Memory B cell (primary cell): Measurements from ENCODE around the gene TLK1.

ENCODE experiments used
- ATAC-seq: fragments of 150-1000 bp; cut with Tn5 transposase; 2 replicates; pipeline ENCODE4 v1.10.0; 2021; ENCODE audit warnings: low read depth, mild to moderate bottlenecking, moderate library complexity
- DNase-seq, 2 donors: peaks; one replicate each; pipeline ENCODE4 v3.0.0; 2022; ENCODE audit warnings: low spot score in 2 of 2
- H3K27ac Mint-ChIP-seq: one replicate; pipeline ENCODE4 v1.8.0; 2022; ENCODE audit warnings: mild to moderate bottlenecking, moderate library complexity, mixed read lengths
- H3K27me3 Mint-ChIP-seq: one replicate; pipeline ENCODE4 v1.8.0; 2022; ENCODE audit warnings: mixed read lengths
- H3K36me3 Mint-ChIP-seq: one replicate; pipeline ENCODE4 v1.8.0; 2022; ENCODE audit warnings: mild to moderate bottlenecking, mixed read lengths
- H3K4me1 Mint-ChIP-seq: one replicate; pipeline ENCODE4 v1.8.0; 2022; ENCODE audit warnings: mixed read lengths
- H3K4me3 Mint-ChIP-seq: one replicate; pipeline ENCODE4 v1.8.0; 2022; ENCODE audit warnings: mild to moderate bottlenecking, moderate library complexity, mixed read lengths
- H3K9me3 Mint-ChIP-seq: one replicate; pipeline ENCODE4 v1.8.0; 2022; ENCODE audit warnings: mixed read lengths

Gene TLK1

DNA sequence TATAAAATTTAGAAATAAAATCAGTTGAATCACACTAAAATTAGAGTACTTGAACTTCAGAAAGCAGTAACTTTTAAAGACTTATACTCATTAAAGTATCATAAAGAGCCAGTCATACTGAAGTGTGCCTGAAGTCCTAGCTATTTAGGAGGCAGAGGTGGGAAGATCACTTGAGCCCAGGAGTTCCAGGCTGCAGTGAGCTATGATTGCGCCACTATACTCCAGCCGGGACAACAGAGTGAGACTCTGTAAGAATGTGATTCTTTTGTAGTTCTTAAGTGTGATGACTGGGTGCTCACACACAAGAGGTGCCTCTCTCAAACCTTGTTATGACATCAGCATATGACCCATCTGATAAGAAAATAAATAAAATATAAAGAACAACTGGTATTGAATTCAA lies 14.6 kb downstream of the TLK1 start:
- H3K4me1 Mint-ChIP-seq = peaks cover 69% of the 10 kb centered on the region
- H3K36me3 Mint-ChIP-seq = peaks cover 7% of the 10 kb centered on the region
- H3K27ac Mint-ChIP-seq = peak overlapping the region; percentile 49
- H3K27me3 Mint-ChIP-seq = no peaks in the 10 kb centered on the region
- no peak overlapping the region for H3K4me3 Mint-ChIP-seq
- H3K9me3 Mint-ChIP-seq = no peaks in the 10 kb centered on the region
- no peak for DNase-seq
- ATAC-seq = no peak

DNA sequence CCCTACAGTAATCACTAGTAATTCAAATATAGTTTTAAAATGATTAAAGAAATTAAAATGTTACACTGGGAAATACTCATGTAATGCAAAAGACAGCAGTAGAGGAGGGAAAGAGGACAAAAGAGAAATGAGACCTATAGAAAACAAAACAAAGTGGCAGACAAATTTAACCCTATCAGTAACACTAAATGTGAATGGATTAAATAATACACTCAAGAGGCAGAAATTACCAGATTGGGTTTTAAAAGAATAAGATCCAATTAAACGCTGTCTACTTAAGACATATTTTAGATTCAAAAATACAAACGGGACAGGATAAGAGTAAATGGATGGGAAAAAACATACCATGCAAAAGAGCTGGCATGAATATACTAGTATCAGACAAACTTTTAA lies 17.0 kb downstream of the TLK1 start:
- no peak overlapping the region for H3K27ac Mint-ChIP-seq
- ATAC-seq (no peak), DNase-seq (no peak)
- peak overlapping the region; percentile 2 for H3K4me3 Mint-ChIP-seq
- peaks cover 5% of the 10 kb centered on the region for H3K36me3 Mint-ChIP-seq
- H3K4me1 Mint-ChIP-seq = peaks cover 57% of the 10 kb centered on the region
- H3K9me3 Mint-ChIP-seq = no peaks in the 10 kb centered on the region
- H3K27me3 Mint-ChIP-seq = no peaks in the 10 kb centered on the region

DNA sequence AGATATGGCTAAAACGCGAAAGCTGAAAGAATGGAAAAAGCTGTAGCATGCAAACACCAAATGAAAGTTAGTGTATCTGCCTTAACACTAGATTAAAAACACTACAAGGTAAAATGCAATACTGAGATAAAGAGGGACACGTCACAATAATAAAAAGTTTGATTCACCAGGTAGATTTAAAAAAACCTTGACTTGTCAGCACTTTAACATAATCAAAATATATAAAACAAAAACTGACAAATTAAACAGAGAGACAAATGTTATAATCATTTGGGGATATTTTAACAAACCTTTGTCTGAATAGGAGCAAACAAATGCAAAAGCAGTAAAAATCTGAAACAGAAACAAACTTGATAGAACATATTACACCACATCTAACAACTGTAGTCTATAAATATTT lies 18.3 kb downstream of the TLK1 start:
- no peak for ATAC-seq
- H3K4me3 Mint-ChIP-seq = no peak overlapping the region

DNA sequence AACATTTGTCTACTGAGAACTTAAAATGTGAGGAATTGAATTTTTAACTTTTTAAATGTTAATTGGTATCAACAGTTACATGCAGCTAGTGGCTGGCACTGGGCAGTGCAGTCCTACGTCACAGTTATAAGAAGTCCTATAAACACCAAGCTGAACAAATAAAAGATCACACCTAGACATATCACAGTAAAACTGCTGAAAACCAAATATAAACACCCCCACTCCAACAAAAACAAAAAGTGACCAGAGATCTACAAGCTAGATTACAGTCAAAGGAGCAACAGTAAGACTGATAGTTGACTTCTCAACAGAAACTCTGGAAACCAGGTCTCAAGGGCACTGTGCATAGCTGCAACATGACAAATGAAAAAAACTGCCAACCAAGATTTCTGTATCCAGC lies 19.4 kb downstream of the TLK1 start:
- Mint-ChIP-seq H3K9me3 (no peaks in the 10 kb centered on the region), H3K4me1 (peaks cover 38% of the 10 kb centered on the region), H3K4me3 (peak overlapping the region; percentile 16), H3K36me3 (peaks cover 5% of the 10 kb centered on the region), H3K27me3 (no peaks in the 10 kb centered on the region), H3K27ac (peak overlapping the region; percentile 79)
- ATAC-seq = no peak
- DNase-seq = no peak

More for the DNA sequence above, 18.3 kb downstream of the TLK1 start:
- Mint-ChIP-seq H3K36me3 (peaks cover 5% of the 10 kb centered on the region), H3K9me3 (no peaks in the 10 kb centered on the region), H3K27me3 (no peaks in the 10 kb centered on the region), H3K4me1 (peaks cover 47% of the 10 kb centered on the region), H3K27ac (peak overlapping the region; percentile 35)
- DNase-seq = no peak

DNA sequence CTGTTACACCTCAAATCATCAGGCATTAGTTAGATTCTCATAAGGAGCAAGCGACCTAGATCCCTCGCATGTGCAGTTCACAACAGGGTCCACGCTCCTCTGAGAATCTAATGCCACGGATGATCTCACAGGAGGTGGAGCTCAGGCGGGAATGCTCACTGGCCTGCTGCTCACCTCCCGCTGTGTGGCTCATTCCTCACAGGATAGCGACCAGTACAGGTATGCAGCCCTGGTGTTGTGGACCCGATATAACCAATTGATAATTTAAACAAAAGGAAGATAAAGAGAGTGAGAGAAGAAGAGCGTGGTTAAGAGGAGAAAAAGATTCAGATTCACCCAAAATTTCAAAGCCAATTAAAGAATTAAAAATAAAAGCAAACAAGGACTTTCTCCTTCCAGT lies 20.8 kb downstream of the TLK1 start:
- H3K9me3 Mint-ChIP-seq = no peaks in the 10 kb centered on the region
- peak overlapping the region; percentile 30 for H3K4me3 Mint-ChIP-seq
- ATAC-seq (no peak), DNase-seq (no peak)
- H3K27ac Mint-ChIP-seq = no peak overlapping the region
- peaks cover 3% of the 10 kb centered on the region for H3K36me3 Mint-ChIP-seq
- no peaks in the 10 kb centered on the region for H3K27me3 Mint-ChIP-seq
- peaks cover 42% of the 10 kb centered on the region for H3K4me1 Mint-ChIP-seq

DNA sequence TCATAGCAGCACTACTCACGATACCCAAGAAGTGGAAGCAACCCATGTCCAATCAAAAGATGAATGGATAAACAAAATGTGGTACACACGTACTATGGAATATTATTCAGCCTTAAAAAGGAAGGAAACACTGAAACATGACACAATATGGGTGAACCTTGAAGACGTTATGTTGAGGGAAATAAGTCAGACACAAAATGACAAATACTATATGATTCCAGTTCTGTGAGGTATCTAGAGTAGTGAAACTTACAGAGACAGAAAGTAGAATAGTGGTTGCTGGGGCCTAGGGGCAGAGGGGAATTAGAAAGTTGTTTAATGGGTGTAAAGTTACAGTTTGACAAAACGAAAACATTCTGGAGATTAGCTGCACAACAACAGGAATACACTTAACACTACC lies 24.7 kb downstream of the TLK1 start:
- Mint-ChIP-seq H3K36me3 (peaks cover 4% of the 10 kb centered on the region), H3K27ac (peak overlapping the region; percentile 25), H3K4me1 (peaks cover 32% of the 10 kb centered on the region), H3K4me3 (peak overlapping the region; percentile 15), H3K9me3 (no peaks in the 10 kb centered on the region), H3K27me3 (no peaks in the 10 kb centered on the region)
- ATAC-seq (no peak), DNase-seq (no peak)

DNA sequence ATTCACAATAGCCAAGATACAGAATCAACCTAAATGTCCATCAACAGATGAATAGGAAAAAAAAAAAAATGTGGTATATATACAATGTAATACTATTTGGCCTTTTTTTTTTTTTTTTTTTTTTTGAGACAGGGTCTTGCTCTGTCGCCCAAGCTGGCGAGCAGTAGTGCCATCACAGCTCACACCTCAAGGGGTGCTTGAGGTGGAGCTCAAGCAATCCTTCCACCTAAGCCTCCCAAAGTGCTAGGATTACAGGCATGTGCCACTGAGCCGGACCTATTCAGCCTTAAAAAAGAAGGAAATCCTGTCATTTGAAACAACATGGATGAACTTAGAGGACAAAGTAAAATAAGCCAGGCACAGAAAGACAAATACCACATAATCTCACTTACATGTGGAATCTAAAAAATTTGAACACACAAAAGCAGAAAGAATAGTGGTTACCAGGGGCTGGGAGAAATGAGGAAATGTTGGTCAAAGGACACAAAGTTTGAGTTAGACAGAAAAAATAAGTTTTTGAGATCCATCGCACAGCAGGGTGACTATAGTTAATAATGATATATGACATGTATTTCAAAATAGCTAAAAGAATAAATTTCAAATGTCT lies 26.0 kb downstream of the TLK1 start:
- Mint-ChIP-seq H3K4me3 (no peak overlapping the region), H3K9me3 (no peaks in the 10 kb centered on the region), H3K27ac (peak overlapping the region; percentile 59), H3K4me1 (peaks cover 36% of the 10 kb centered on the region), H3K36me3 (peaks cover 4% of the 10 kb centered on the region), H3K27me3 (no peaks in the 10 kb centered on the region)
- ATAC-seq (no peak), DNase-seq (no peak)

DNA sequence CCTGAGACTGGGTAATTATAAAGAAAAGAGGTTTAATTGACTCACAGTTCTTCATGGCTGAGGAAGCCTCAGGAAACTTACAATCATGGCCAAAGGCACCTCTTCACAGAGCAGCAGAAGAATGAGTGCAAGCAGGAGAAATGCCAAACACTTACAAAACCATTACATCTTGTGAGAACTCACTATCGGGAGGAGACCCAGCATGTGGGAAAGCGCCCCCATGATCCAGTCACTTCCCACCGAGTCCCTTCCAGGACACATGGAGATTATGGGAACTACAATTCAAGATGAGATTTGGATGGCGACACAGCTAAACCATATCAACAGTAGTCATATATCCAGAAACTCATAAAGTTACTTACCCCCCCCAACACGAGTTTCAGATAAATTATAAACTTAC lies 28.6 kb downstream of the TLK1 start:
- H3K9me3 Mint-ChIP-seq = no peaks in the 10 kb centered on the region
- ATAC-seq = no peak
- H3K4me3 Mint-ChIP-seq = no peak overlapping the region
- H3K4me1 Mint-ChIP-seq = peaks cover 46% of the 10 kb centered on the region
- H3K36me3 Mint-ChIP-seq = peaks cover 5% of the 10 kb centered on the region
- DNase-seq = no peak
- no peaks in the 10 kb centered on the region for H3K27me3 Mint-ChIP-seq
- peak overlapping the region; percentile 7 for H3K27ac Mint-ChIP-seq

DNA sequence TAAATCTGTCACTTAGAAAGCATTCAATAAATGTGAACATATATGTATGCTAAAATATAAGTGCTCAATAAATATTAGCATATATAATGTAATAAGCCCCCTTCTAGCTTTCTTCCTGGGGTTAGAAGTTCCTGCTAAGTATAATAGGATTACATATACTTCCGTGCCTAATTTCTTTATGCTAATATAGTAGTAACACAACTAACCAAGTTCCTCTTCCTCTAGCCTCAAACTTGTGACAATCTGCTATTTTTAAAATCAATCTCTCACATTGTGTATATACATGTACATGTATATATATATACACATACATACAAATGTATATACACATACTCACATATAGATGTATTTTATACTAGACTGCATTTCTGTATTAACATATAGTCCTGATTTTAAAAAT lies 32.2 kb downstream of the TLK1 start:
- no peaks in the 10 kb centered on the region for H3K27me3 Mint-ChIP-seq
- H3K9me3 Mint-ChIP-seq = no peaks in the 10 kb centered on the region
- no peak for DNase-seq
- H3K4me3 Mint-ChIP-seq = no peak overlapping the region
- H3K36me3 Mint-ChIP-seq = peaks cover 5% of the 10 kb centered on the region
- H3K27ac Mint-ChIP-seq = peak overlapping the region; percentile 76
- peak; percentile 51 for ATAC-seq
- peaks cover 44% of the 10 kb centered on the region for H3K4me1 Mint-ChIP-seq

DNA sequence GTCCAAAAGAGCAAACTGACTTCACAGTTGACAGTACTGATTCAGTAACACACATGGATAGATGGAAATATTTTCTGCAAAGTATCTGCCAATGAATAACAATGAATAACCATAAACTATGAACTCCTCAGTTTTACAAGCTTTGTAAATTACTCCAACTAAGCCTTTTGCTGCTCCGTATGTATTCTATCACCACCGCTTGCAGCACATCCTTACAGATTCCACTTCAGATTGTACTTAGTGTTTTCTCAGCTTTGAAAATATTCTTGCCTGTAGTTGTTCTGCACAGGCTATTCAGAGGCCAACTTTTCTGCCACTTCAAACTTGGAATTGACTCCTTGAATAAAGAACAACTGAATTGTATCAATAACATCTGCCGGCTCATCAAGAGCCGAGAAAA lies 36.2 kb downstream of the TLK1 start:
- ATAC-seq = no peak
- Mint-ChIP-seq H3K4me1 (peaks cover 33% of the 10 kb centered on the region), H3K4me3 (no peak overlapping the region), H3K36me3 (peaks cover 4% of the 10 kb centered on the region), H3K27ac (peak overlapping the region; percentile 63), H3K9me3 (no peaks in the 10 kb centered on the region), H3K27me3 (no peaks in the 10 kb centered on the region)
- no peak for DNase-seq

DNA sequence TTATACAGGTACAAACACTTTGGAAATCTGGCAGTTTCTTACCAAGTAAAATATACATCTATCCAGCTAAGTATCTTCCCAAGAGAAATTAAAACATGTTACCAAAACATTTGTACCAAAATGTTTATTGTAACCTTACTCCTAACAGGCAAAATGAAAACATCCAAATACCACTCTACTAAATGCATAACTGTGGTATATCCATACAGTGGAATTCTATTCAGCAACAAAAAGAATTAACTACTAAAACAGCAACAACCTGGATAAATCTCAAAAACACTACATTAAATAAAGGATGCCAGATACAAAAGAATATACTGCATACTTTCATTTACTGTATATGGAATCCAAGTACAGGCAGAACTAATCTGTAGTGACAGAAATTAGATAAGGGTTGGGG lies 51.1 kb downstream of the TLK1 start:
- peaks cover 47% of the 10 kb centered on the region for H3K4me1 Mint-ChIP-seq
- H3K9me3 Mint-ChIP-seq = no peaks in the 10 kb centered on the region
- H3K36me3 Mint-ChIP-seq = peaks cover 42% of the 10 kb centered on the region
- ATAC-seq (no peak), DNase-seq (no peak)
- no peaks in the 10 kb centered on the region for H3K27me3 Mint-ChIP-seq
- no peak overlapping the region for H3K4me3 Mint-ChIP-seq
- H3K27ac Mint-ChIP-seq = peak overlapping the region; percentile 70

DNA sequence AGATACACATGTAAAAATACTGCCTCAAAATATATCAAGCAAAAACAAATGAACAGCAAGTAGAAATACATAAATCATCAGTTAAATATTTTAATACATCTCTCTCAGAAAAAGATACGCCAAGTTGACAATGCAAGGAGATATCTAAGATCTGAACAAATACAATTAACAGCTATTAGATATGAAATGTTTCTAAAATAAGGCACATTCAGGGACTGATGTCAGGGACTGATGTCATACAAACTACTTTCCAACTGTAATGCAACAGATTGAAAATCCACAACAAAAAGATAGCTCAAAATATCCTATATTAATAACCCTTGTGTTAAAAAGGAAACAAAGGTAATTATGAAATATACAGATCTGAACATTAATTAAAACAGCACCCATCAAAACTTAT lies 51.7 kb downstream of the TLK1 start:
- H3K36me3 Mint-ChIP-seq = peaks cover 38% of the 10 kb centered on the region

DNA sequence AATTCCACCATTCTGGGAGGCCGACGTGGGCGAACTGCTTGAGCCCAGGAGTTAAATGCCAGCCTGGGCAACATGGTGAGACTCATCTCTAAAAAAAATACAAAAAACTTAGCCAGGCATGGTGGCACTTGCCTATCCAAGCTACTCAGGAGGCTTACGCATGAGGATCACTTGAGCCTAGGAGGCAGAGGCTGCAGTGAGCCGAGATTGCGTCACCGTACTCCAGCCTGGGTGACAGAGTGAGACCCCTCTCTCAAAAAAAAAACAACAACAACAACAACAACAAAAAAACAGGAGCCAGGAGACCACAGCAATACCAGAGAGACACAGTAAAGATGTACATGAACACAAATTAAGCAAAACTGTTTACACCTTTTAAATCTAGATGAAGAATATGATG lies 52.9 kb downstream of the TLK1 start:
- DNase-seq = no peak
- Mint-ChIP-seq H3K4me3 (no peak overlapping the region), H3K27ac (peak overlapping the region; percentile 60), H3K9me3 (no peaks in the 10 kb centered on the region), H3K4me1 (peaks cover 52% of the 10 kb centered on the region), H3K27me3 (no peaks in the 10 kb centered on the region), H3K36me3 (peaks cover 41% of the 10 kb centered on the region)
- ATAC-seq = no peak

More for the DNA sequence above, 51.7 kb downstream of the TLK1 start:
- Mint-ChIP-seq H3K27ac (peak overlapping the region; percentile 70), H3K4me1 (peaks cover 45% of the 10 kb centered on the region), H3K27me3 (no peaks in the 10 kb centered on the region), H3K9me3 (no peaks in the 10 kb centered on the region), H3K4me3 (no peak overlapping the region)
- ATAC-seq (no peak), DNase-seq (no peak)

DNA sequence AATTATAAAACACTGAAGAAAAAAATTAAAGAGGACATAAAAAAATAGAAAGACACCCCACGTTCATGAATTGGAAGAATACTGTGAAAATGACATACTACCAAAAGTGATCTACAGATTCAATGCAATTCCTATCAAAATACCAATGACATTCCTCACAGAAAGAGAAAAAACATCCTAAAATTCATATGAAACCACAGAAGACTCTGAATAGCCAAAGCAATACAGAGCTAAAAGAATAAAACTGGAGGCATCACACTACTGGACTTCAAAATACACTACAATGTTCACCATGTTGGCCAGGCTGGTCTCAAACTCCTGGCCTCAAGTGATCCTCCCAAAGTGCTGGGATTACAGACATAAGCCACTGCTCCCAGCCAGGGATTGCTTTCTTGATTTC lies 56.3 kb downstream of the TLK1 start:
- no peak for DNase-seq
- Mint-ChIP-seq H3K27ac (peak overlapping the region; percentile 84), H3K36me3 (peaks cover 38% of the 10 kb centered on the region), H3K9me3 (no peaks in the 10 kb centered on the region), H3K4me1 (peaks cover 43% of the 10 kb centered on the region), H3K4me3 (no peak overlapping the region), H3K27me3 (no peaks in the 10 kb centered on the region)
- ATAC-seq = no peak

DNA sequence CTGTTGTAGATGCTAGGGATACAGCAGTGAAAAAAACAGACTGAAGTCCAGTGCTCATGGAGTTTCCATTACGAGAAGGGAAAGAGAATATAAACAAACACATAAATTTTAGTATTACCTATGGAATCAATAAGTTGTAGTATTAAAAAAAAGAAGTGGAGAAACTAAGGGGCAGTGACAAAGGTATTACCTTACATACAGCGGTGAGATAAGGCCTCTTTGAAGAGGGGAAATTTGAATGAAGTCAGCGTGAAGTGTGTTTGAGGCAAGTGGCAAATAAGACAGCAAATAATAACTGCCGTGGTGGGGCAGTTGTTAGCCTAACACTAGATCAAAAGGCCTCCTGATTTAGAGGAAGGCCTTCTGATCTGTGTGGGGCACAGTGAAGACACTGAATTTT lies 57.9 kb downstream of the TLK1 start:
- H3K9me3 Mint-ChIP-seq = peaks cover 8% of the 10 kb centered on the region
- H3K27ac Mint-ChIP-seq = peak overlapping the region; percentile 49
- no peaks in the 10 kb centered on the region for H3K27me3 Mint-ChIP-seq
- peaks cover 50% of the 10 kb centered on the region for H3K36me3 Mint-ChIP-seq
- H3K4me1 Mint-ChIP-seq = peaks cover 41% of the 10 kb centered on the region
- DNase-seq (no peak), ATAC-seq (no peak)
- H3K4me3 Mint-ChIP-seq = no peak overlapping the region
